Activated CD4-positive, alpha-beta T cell treated with anti-CD3 and anti-CD28 coated beads, Interleukin-2, amount 50 U/mL, for 16 hours (primary cell): ENCODE data around the gene NECTIN2.
"Not testable (repeated sequence)": the region's sequence is repeated elsewhere in the genome, so short reads cannot be mapped to it uniquely, and the experiment has no call there.

Experiments
- DNase-seq: peaks from one replicate; pipeline ENCODE4 v3.0.0-alpha.2; 2020

Gene NECTIN2

DNA sequence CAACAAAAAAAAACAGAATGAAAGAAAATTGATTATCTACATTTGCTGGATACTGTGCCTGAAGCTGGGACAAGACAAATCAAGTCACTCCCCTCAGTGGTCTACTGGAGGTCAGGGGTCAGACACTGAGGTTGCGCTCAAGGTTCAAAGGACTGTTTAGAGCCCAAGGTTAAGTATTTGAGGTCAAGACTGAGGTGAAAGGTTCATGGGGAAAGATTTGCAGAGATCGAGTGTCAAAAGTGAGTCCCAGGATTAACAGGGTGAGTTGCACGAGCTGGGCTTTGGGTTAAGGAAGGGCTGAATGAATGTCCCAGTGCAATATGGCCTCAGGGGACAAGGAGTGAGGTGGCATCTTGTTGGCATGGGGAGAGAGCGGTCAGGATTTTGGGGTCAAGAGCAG lies 41.6 kb downstream of the NECTIN2 start:
- no peak for DNase-seq

DNA sequence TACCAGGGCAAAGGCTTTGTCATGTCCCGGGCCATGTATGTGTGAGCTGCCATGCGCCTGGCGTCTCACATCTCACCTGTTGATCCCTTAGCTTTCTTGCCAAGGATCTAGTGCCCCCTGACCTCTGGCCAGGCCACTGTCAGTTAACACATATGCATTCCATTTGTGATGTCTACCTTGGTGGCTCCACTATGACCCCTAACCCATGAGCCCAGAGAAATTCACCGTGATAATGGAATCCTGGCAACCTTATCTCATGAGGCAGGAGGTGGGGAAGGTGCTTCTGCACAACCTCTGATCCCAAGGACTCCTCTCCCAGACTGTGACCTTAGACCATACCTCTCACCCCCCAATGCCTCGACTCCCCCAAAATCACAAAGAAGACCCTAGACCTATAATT lies 42.2 kb downstream of the NECTIN2 start:
- DNase-seq: not testable (repeated sequence)

DNA sequence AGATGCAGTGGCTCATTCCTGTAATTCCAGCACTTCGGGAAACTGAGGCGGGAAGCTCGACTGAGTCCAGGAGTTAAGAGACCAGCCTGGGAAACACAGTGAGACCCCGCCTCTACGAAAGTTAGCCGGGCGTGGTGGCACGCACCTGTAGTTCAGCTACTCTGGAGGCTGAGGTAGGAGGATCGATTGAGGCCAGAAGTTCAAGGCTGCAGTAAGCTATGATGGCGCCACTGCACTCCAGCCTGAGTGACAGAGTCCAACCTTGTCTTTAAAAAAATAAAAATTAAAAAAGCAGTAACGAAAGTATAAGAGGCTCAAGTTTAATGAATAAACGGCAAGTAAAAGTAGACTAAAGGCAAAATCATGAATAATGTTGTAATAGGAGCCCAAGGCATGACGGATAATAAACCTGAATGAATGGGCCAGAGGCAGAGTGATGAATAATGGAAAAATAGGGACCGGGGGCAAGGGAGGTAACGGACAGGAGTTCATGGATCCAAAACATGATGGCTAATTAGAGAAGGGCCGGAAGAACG lies 43.8 kb downstream of the NECTIN2 start:
- no peak for DNase-seq

DNA sequence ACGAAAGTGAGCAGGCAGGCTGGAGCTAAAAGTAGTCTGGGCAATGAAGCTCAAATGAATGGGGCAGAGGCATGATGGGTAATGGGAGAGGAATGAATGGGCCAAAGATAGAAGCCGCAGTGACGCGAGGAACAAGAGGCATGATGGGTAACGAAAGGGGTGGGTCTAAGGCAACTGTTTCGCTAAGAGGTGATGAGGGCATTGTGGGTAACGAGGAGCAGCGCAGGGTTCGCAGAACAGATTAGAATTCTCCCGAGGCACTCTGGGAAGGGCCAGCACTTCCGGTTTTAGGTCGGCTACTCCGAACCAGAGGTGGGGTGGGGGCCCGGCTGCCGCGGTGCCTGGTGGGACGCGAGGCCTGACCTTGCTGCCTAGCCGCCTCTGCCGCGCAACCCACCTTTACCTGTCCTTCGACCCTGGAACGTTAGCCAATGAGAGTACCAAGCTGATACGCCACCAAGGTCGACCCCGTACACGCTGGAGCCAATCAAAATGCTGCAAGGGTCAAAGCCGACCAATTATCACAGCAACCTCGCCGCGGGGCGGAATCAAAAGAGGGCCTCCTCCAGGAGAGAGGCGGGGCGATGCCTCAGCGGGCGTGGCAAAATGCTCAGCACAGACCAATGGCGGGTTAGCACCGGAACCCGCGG lies 44.4 kb downstream of the NECTIN2 start:
- peak; percentile 100 for DNase-seq

DNA sequence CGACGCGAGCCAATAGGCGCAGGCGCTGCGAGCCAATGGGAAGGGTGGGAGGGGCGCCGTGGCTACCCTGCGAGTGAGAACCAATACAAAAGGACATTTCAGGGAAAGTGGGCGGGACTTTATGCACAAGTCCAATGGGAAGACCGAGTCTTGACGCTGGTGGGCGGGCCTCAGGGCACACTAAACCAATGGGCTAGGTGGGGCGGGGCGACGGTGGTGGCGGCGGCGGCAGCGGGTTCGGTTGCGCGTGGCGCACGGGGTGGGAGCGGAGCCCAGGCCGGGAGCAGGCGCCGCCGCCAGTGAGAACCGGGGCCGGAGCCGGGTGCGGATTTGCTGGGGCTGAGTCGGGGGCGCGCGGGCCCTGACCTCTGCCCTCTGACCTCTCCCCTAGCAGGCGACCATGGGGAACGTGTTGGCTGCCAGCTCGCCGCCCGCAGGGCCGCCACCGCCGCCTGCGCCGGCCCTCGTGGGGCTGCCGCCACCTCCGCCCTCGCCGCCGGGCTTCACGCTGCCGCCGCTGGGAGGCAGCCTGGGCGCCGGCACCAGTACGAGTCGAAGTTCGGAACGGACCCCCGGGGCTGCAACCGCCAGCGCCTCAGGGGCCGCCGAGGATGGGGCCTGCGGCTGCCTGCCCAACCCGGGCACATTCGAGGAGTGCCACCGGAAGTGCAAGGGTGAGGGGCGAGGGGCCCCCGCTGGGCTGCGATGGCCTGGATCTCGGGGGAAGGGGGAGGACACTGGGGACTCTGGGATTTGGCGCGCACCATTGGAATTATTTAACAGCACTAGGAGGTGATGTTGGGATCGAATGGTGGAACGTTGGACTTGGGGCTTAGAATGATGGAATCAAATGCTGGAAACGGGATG lies 45.2 kb downstream of the NECTIN2 start, which contains the start of gene TOMM40:
TSS of gene TOMM40 (plus strand) at position 239 of the 867 bp plus-strand sequence. CDS start at position 401, 162 bp downstream.
- DNase-seq: peak; percentile 16

DNA sequence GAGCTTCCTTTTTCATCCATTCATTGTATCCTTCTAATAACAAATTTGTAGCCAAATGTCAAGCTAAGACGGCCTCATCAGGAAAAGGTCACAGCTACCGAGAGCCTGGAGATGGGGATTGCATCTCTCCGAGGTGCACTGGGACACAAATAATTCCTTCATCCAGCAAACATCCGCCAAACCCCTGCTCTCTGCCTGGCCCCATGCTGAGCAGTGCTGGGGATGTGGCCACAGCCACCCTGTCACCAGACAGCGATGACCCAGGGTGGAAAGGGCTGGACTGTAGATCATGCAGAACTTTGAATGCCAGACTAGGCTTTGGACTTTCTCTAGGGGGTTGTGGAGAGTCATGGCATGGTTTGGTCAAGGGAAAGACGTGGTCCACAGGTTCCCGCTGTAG lies 46.8 kb downstream of the NECTIN2 start:
- DNase-seq: no peak

DNA sequence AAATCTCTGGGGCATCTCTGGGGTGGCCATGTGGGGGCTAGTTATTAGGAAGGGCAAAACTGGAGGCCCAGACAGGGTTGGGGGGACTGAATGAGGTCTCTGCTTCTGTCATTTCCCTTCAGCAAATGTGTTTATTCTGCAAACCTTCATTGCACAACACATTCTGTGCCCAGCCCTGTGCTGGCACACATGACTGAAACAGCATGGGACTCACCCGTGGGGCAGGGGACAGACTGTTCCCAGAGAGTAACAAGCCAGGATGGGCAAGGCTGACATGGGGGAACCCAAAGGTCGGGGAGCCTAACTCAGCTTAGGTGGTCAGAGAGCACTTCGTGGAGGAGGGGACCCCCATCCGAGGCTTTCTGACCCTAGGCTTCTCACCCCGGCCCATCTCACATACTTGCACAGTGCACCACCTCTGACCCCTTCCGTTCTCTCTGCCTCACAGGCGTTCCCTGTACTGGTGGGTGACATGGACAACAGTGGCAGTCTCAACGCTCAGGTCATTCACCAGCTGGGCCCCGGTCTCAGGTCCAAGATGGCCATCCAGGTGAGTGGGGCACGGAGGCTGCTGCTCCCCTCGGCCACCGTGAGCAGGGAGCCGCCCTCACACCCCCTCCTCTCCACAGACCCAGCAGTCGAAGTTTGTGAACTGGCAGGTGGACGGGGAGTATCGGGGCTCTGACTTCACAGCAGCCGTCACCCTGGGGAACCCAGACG lies 47.4 kb downstream of the NECTIN2 start:
- DNase-seq: no peak

DNA sequence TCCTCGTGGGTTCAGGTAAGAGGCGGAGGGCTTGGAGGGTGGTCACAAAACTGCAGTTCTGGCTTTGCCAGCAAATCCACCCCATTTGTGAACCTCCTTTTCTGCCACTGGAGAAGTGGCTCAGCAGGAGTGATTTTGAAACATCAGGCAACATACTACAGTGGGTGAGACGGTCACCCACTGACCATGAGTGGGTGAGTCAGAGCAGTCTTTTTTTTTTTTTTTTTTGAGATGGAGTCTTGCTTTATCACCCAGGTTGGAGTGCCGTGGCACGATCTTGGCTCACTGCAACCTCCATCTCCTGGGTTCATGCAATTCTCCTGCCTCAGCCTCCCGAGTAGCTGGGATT lies 47.9 kb downstream of the NECTIN2 start:
- no peak for DNase-seq

DNA sequence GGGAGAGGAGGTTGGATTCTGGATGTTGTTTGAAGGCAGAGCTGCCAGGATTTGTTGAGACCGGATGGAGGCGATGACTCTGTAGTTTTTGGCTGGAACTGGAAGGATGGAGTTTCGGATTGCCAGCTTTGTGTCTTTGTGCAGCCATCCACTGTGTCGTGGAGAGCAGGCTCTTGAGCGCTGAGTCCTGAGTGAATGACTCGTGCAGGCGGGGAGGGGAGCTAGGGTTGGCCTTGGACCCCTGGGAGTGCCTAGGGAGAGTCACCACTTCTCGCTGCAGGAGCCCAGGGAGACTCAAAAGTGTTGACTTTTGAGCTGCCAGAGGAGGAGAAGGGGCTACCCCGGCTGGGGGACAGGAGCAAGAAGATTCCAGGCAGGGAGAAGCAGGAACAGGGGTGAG lies 48.8 kb downstream of the NECTIN2 start:
- no peak for DNase-seq

DNA sequence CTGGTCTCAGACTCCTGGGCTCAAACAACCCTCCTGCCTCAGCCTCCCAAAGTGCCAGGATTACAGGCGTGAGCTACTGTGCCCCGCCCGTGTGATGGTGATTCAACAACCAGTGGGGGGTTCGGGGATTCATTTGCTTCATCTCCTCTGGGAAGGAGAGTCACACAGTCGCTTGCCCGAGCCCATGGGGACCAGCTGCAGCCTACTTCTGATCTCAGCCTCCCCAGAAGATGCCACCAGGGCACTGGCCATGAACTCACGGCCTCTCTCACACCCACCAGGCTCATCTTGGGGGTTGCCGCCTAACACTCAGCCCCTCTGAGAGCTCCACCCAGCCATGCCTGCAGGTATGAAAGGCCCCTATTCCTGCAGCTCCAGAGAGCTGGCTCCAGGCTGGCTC lies 51.7 kb downstream of the NECTIN2 start:
- no peak for DNase-seq

DNA sequence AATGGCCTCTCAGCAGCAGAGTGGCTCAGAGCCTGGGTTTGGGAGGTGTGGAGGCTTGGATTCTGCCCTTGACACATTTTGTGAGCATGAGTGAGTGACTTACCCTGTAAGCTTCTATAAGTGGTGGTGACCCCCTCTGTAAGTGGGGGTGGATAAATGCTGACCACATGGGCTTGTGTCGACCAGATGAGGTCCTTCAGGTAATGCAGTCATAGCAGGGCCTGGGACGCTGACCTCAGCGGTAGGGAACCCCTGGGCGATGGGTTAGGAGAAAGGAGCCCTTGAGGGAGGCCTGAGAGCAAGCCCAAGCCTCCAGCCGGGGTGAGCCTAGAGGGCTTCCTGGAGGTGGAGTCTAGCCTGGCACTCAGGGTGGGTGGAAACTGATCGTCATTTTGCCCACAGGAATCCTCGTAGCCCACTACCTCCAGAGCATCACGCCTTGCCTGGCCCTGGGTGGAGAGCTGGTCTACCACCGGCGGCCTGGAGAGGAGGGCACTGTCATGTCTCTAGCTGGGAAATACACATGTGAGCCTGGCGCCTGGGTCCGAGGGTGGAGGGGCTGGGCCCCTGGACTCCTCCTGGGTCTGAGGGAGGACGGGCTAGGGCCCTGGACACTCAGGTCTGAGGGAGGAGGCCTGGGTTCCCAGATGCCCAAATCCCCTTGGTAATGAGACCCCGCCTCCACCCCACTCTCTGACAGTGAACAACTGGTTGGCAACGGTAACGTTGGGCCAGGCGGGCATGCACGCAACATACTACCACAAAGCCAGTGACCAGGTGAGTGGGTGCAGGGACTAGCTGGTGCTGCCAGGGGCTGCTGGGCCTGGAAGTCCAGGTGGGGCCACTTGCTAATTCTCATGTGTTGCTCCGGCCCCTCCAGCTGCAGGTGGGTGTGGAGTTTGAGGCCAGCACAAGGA lies 54.5 kb downstream of the NECTIN2 start:
- no peak for DNase-seq

DNA sequence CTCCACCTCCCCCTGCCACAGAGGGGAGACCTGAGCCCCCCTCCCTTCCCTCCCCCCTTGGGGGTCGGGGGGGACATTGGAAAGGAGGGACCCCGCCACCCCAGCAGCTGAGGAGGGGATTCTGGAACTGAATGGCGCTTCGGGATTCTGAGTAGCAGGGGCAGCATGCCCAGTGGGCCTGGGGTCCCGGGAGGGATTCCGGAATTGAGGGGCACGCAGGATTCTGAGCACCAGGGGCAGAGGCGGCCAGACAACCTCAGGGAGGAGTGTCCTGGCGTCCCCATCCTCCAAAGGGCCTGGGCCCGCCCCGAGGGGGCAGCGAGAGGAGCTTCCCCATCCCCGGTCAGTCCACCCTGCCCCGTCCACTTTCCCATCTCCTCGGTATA lies 57.1 kb downstream of the NECTIN2 start:
- DNase-seq: no peak

DNA sequence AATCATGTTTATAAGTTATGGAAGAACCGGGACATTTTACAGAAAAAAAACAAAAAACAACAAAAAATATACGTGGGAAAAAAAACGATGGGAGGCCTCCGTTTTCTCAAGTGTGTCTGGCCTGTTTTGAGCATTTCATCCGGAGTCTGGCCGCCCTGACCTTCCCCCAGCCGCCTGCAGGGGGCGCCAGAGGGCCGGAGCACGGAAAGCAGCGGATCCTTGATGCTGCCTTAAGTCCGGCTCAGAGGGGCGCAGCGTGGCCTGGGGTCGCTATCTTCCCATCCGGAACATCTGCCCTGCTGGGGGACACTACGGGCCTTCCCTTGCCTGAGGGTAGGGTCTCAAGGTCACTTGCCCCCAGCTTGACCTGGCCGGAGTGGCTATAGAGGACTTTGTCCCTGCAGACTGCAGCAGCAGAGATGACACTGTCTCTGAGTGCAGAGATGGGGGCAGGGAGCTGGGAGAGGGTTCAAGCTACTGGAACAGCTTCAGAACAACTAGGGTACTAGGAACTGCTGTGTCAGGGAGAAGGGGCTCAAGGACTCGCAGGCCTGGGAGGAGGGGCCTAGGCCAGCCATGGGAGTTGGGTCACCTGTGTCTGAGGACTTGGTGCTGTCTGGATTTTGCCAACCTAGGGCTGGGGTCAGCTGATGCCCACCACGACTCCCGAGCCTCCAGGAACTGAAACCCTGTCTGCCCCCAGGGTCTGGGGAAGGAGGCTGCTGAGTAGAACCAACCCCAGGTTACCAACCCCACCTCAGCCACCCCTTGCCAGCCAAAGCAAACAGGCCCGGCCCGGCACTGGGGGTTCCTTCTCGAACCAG lies 57.7 kb downstream of the NECTIN2 start:
- DNase-seq: peak; percentile 78

DNA sequence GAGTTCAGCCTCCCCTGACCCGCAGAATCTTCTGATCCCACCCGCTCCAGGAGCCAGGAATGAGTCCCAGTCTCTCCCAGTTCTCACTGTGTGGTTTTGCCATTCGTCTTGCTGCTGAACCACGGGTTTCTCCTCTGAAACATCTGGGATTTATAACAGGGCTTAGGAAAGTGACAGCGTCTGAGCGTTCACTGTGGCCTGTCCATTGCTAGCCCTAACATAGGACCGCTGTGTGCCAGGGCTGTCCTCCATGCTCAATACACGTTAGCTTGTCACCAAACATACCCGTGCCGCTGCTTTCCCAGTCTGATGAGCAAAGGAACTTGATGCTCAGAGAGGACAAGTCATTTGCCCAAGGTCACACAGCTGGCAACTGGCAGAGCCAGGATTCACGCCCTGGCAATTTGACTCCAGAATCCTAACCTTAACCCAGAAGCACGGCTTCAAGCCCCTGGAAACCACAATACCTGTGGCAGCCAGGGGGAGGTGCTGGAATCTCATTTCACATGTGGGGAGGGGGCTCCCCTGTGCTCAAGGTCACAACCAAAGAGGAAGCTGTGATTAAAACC lies 58.4 kb downstream of the NECTIN2 start:
- DNase-seq: no peak

DNA sequence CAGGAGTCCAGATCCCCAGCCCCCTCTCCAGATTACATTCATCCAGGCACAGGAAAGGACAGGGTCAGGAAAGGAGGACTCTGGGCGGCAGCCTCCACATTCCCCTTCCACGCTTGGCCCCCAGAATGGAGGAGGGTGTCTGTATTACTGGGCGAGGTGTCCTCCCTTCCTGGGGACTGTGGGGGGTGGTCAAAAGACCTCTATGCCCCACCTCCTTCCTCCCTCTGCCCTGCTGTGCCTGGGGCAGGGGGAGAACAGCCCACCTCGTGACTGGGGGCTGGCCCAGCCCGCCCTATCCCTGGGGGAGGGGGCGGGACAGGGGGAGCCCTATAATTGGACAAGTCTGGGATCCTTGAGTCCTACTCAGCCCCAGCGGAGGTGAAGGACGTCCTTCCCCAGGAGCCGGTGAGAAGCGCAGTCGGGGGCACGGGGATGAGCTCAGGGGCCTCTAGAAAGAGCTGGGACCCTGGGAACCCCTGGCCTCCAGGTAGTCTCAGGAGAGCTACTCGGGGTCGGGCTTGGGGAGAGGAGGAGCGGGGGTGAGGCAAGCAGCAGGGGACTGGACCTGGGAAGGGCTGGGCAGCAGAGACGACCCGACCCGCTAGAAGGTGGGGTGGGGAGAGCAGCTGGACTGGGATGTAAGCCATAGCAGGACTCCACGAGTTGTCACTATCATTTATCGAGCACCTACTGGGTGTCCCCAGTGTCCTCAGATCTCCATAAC lies 59.5 kb downstream of the NECTIN2 start, which contains the start of gene APOE:
TSS of gene APOE (plus strand) at position 360 of the 724 bp plus-strand sequence. CDS start 829 bp downstream, outside the sequence.
- no peak for DNase-seq

DNA sequence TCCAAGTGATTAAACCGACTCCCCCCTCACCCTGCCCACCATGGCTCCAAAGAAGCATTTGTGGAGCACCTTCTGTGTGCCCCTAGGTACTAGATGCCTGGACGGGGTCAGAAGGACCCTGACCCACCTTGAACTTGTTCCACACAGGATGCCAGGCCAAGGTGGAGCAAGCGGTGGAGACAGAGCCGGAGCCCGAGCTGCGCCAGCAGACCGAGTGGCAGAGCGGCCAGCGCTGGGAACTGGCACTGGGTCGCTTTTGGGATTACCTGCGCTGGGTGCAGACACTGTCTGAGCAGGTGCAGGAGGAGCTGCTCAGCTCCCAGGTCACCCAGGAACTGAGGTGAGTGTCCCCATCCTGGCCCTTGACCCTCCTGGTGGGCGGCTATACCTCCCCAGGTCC lies 61.5 kb downstream of the NECTIN2 start:
- no peak for DNase-seq

DNA sequence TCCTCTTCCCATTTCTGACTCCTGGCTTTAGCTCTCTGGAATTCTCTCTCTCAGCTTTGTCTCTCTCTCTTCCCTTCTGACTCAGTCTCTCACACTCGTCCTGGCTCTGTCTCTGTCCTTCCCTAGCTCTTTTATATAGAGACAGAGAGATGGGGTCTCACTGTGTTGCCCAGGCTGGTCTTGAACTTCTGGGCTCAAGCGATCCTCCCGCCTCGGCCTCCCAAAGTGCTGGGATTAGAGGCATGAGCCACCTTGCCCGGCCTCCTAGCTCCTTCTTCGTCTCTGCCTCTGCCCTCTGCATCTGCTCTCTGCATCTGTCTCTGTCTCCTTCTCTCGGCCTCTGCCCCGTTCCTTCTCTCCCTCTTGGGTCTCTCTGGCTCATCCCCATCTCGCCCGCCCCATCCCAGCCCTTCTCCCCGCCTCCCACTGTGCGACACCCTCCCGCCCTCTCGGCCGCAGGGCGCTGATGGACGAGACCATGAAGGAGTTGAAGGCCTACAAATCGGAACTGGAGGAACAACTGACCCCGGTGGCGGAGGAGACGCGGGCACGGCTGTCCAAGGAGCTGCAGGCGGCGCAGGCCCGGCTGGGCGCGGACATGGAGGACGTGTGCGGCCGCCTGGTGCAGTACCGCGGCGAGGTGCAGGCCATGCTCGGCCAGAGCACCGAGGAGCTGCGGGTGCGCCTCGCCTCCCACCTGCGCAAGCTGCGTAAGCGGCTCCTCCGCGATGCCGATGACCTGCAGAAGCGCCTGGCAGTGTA lies 62.2 kb downstream of the NECTIN2 start:
- DNase-seq: no peak

DNA sequence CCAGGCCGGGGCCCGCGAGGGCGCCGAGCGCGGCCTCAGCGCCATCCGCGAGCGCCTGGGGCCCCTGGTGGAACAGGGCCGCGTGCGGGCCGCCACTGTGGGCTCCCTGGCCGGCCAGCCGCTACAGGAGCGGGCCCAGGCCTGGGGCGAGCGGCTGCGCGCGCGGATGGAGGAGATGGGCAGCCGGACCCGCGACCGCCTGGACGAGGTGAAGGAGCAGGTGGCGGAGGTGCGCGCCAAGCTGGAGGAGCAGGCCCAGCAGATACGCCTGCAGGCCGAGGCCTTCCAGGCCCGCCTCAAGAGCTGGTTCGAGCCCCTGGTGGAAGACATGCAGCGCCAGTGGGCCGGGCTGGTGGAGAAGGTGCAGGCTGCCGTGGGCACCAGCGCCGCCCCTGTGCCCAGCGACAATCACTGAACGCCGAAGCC lies 62.8 kb downstream of the NECTIN2 start:
- DNase-seq: no peak

DNA sequence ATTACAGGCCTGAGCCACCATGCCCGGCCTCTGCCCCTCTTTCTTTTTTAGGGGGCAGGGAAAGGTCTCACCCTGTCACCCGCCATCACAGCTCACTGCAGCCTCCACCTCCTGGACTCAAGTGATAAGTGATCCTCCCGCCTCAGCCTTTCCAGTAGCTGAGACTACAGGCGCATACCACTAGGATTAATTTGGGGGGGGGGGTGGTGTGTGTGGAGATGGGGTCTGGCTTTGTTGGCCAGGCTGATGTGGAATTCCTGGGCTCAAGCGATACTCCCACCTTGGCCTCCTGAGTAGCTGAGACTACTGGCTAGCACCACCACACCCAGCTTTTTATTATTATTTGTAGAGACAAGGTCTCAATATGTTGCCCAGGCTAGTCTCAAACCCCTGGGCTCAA lies 63.7 kb downstream of the NECTIN2 start:
- DNase-seq: no peak
